VCaP (cell line): Measurements from ENCODE around the gene RAPGEF1.

ENCODE experiments used
- H3K27ac ChIP-seq: fragments of 450-650 bp; 2 replicates; pipeline ENCODE4 v1.5.1; 2017
- TF ChIP-seq, protein P1 (sequence below): fragments of 450-650 bp; conservative IDR thresholded peaks from 2 replicates; pipeline ENCODE4 v1.5.1; 2017; ENCODE audit warnings: mild to moderate bottlenecking, moderate library complexity

Gene RAPGEF1

GRCh38 chr9:131706608-131706970, 33.3 kb downstream of the RAPGEF1 start:
- TF ChIP-seq, protein P1, sequence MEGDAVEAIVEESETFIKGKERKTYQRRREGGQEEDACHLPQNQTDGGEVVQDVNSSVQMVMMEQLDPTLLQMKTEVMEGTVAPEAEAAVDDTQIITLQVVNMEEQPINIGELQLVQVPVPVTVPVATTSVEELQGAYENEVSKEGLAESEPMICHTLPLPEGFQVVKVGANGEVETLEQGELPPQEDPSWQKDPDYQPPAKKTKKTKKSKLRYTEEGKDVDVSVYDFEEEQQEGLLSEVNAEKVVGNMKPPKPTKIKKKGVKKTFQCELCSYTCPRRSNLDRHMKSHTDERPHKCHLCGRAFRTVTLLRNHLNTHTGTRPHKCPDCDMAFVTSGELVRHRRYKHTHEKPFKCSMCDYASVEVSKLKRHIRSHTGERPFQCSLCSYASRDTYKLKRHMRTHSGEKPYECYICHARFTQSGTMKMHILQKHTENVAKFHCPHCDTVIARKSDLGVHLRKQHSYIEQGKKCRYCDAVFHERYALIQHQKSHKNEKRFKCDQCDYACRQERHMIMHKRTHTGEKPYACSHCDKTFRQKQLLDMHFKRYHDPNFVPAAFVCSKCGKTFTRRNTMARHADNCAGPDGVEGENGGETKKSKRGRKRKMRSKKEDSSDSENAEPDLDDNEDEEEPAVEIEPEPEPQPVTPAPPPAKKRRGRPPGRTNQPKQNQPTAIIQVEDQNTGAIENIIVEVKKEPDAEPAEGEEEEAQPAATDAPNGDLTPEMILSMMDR = no peak
- H3K27ac ChIP-seq = no peak overlapping the region; the same call in 1 of the 2 replicates

GRCh38 chr9:131704988-131705387, 34.9 kb downstream of the RAPGEF1 start:
- TF ChIP-seq, protein P1 = no peak
- H3K27ac ChIP-seq = no peak overlapping the region

- H3K27ac ChIP-seq = 0 out of 2 replicates have a peak overlapping the region, but pooled peaks have one; percentile 2
- TF ChIP-seq, protein P1 = no peak
These were observed 35.5 kb downstream of the RAPGEF1 start for GRCh38 chr9:131704141-131704983.

GRCh38 chr9:131703697-131704096, 36.2 kb downstream of the RAPGEF1 start:
- no peak overlapping the region for H3K27ac ChIP-seq
- TF ChIP-seq, protein P1 = no peak

DNA sequence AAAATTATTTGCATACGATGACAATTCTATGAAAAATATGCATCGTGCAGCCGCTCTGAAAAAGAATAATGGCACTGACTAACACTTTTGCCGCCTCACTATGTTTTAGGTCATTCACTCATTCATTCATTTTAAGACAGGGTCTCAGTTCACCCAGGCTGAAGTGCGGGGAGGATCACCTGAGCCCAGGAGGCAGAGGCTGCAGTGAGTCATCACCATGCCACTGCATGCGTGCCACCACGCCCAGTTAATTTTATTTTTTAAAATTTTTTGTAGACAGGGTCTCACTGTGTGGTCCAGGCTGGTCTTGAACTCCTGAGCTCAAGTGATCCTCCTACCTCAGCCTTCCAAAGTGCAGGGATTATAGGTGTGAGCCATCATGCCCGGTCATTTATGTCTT, 37.0 kb downstream of the RAPGEF1 start:
- TF ChIP-seq, protein P1 = no peak

GRCh38 chr9:131701789-131702337, 38.0 kb downstream of the RAPGEF1 start:
- no peak overlapping the region for H3K27ac ChIP-seq

More for the DNA sequence above, 37.0 kb downstream of the RAPGEF1 start:
- H3K27ac ChIP-seq = no peak overlapping the region

DNA sequence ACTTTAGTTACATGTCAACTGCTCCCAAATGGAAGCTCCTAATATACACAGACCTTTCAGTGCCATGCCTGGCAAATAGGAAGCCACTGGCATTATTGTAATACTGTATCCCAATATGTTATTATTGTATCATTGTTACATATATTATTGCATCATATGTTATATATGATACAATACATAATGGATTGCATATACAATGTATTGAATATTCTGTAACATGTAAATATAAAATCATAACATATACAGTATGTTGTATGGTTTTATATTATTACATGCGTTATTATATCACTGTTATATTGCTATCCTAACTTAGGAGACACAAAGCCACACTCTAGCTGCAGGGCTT, 38.5 kb downstream of the RAPGEF1 start:
- no peak overlapping the region for H3K27ac ChIP-seq

More at GRCh38 chr9:131701789-131702337, 38.0 kb downstream of the RAPGEF1 start:
- TF ChIP-seq, protein P1 = no peak

More for the DNA sequence above, 38.5 kb downstream of the RAPGEF1 start:
- TF ChIP-seq, protein P1 = no peak
